ENCODE measurements around the gene EP300.
"Not testable (repeated sequence)": the region's sequence is repeated elsewhere in the genome, so short reads cannot be mapped to it uniquely, and the experiment has no call there.

The EP300 gene

GRCh38 chr22:41091132-41092022 lies 1.0 kb upstream of the EP300 start:
- DNase-seq = peak; percentile 93

GRCh38 chr22:41092847-41093411 lies 537 bp downstream of the EP300 start:
- DNase-seq = peak; percentile 62

GRCh38 chr22:41094041-41094593 lies 1.7 kb downstream of the EP300 start:
- DNase-seq = peak; percentile 22

GRCh38 chr22:41096391-41096790 lies 4.0 kb downstream of the EP300 start:
- no peak for DNase-seq

GRCh38 chr22:41096841-41097240 lies 4.4 kb downstream of the EP300 start:
- no peak for DNase-seq

GRCh38 chr22:41099036-41099435 lies 6.6 kb downstream of the EP300 start:
- DNase-seq = no peak

GRCh38 chr22:41106122-41106968 lies 14.0 kb downstream of the EP300 start:
- no peak for DNase-seq

GRCh38 chr22:41106969-41107325 lies 14.6 kb downstream of the EP300 start:
- DNase-seq = not testable (repeated sequence)

- DNase-seq = no peak
Observed at GRCh38 chr22:41110968-41111367, 18.6 kb downstream of the EP300 start.

GRCh38 chr22:41116342-41116741 lies 23.9 kb downstream of the EP300 start:
- DNase-seq = no peak

- DNase-seq = no peak
Observed at GRCh38 chr22:41117127-41117965, 25.0 kb downstream of the EP300 start.

GRCh38 chr22:41123151-41123550 lies 30.8 kb downstream of the EP300 start:
- no peak for DNase-seq

GRCh38 chr22:41124086-41124485 lies 31.7 kb downstream of the EP300 start:
- no peak for DNase-seq

GRCh38 chr22:41127451-41127850 lies 35.1 kb downstream of the EP300 start:
- no peak for DNase-seq

- no peak for DNase-seq
Observed at GRCh38 chr22:41128606-41129005, 36.2 kb downstream of the EP300 start.

- no peak for DNase-seq
Observed at GRCh38 chr22:41132550-41132949, 40.2 kb downstream of the EP300 start.

GRCh38 chr22:41140365-41140957 lies 48.1 kb downstream of the EP300 start:
- DNase-seq = no peak

GRCh38 chr22:41145921-41146320 lies 53.5 kb downstream of the EP300 start:
- DNase-seq = not testable (repeated sequence)

- no peak for DNase-seq
Observed at GRCh38 chr22:41146573-41146972, 54.2 kb downstream of the EP300 start.

- DNase-seq = no peak
Observed at GRCh38 chr22:41147722-41148121, 55.3 kb downstream of the EP300 start.

- DNase-seq = no peak
Observed at GRCh38 chr22:41152902-41153301, 60.5 kb downstream of the EP300 start.

- no peak for DNase-seq
Observed at GRCh38 chr22:41157083-41157482, 64.7 kb downstream of the EP300 start.

Measured in retina (tissue), 1 donor.